GM23338 (cell line): ENCODE results near the gene RFC3. TPM values are rescaled to one million over a fixed set of nuclear protein-coding genes. Genes with fewer than 3 reads are reported as not detected.
"Not testable (repeated sequence)": the region's sequence is repeated elsewhere in the genome, so short reads cannot be mapped to it uniquely, and the experiment has no call there.

Experiments
- ATAC-seq: fragments of 200-7000 bp; cut with Tn5 transposase; 3 replicates; pipeline ENCODE4 v1.9.1; 2020
- DNase-seq: peaks from one replicate; pipeline ENCODE4 v3.0.0-alpha.2; 2015; ENCODE audit warnings: low spot score
- H2AFZ ChIP-seq: fragments of 200-600 bp; sonication (generic); 2 replicates; pipeline ENCODE4 v1.8.0; 2016; ENCODE audit warnings: antibody characterized with exemption, mild to moderate bottlenecking, moderate library complexity
- H3F3A ChIP-seq: fragments of 200-600 bp; sonication (generic); replicated peaks from 2 replicates; pipeline ENCODE4 v1.8.0; 2017; ENCODE audit warnings: antibody characterized with exemption, mixed run types, low read depth
- H3K27ac ChIP-seq: fragments of 200-600 bp; sonication (generic); 2 replicates; pipeline ENCODE4 v1.6.1; 2016; ENCODE audit warnings: low read depth
- H3K27me3 ChIP-seq: fragments of 200-600 bp; sonication (generic); 2 replicates; pipeline ENCODE4 v1.8.0; 2016; ENCODE audit warnings: mild to moderate bottlenecking, mixed run types, moderate library complexity; ENCODE audit not compliant: insufficient read depth
- H3K36me3 ChIP-seq: fragments of 200-600 bp; sonication (generic); 2 replicates; pipeline ENCODE4 v1.8.0; 2016; ENCODE audit warnings: mild to moderate bottlenecking; ENCODE audit not compliant: insufficient read depth
- H3K4me1 ChIP-seq: fragments of 200-600 bp; sonication (generic); 2 replicates; pipeline ENCODE4 v1.8.0; 2016; ENCODE audit warnings: mild to moderate bottlenecking, moderate library complexity; ENCODE audit not compliant: insufficient read depth
- H3K4me2 ChIP-seq: fragments of 200-600 bp; sonication (generic); 2 replicates; pipeline ENCODE4 v1.7.1; 2017; ENCODE audit warnings: mixed run types
- H3K4me3 ChIP-seq: fragments of 200-600 bp; sonication (generic); 2 replicates; pipeline ENCODE4 v1.6.1; 2016; ENCODE audit warnings: mixed run types
- H3K79me2 ChIP-seq: fragments of 200-600 bp; sonication (generic); replicated peaks from 2 replicates; pipeline ENCODE4 v1.8.0; 2017; ENCODE audit warnings: mild to moderate bottlenecking; ENCODE audit not compliant: insufficient read depth
- H3K9me2 ChIP-seq: fragments of 200-600 bp; sonication (generic); 2 replicates; pipeline ENCODE4 v1.8.0; 2017; ENCODE audit not compliant: insufficient read depth
- H4K20me1 ChIP-seq: fragments of 200-600 bp; sonication (generic); replicated peaks from 2 replicates; pipeline ENCODE4 v1.8.0; 2017; ENCODE audit warnings: mild to moderate bottlenecking; ENCODE audit not compliant: insufficient read depth
- H3K27ac Mint-ChIP-seq: 2 replicates; pipeline ENCODE4 v1.8.0; 2020; ENCODE audit warnings: inconsistent platforms, mild to moderate bottlenecking, moderate library complexity, mixed read lengths
- H3K27me3 Mint-ChIP-seq: 3 replicates; pipeline ENCODE4 v1.8.0; 2022; ENCODE audit warnings: low read depth, mild to moderate bottlenecking, moderate library complexity, mixed read lengths, inconsistent platforms; ENCODE audit not compliant: insufficient read depth, poor library complexity
- H3K36me3 Mint-ChIP-seq: 3 replicates; pipeline ENCODE4 v1.8.0; 2021; ENCODE audit warnings: low read depth, mild to moderate bottlenecking, inconsistent platforms, moderate library complexity, mixed read lengths
- H3K4me1 Mint-ChIP-seq: 3 replicates; pipeline ENCODE4 v1.8.0; 2020; ENCODE audit warnings: mild to moderate bottlenecking, inconsistent platforms, mixed read lengths
- H3K4me3 Mint-ChIP-seq: 3 replicates; pipeline ENCODE4 v1.8.0; 2021; ENCODE audit warnings: moderate library complexity, mild to moderate bottlenecking, inconsistent platforms, mixed read lengths
- H3K9me3 Mint-ChIP-seq: 3 replicates; pipeline ENCODE4 v1.8.0; 2020; ENCODE audit warnings: moderate library complexity, mild to moderate bottlenecking, inconsistent platforms, mixed read lengths
- CTCF ChIP-seq, 2 experiments: fragments of 200-600 bp in 1 of 2; sonication (generic) in 1 of 2; conservative IDR thresholded peaks; 2 replicates each; pipeline versions ENCODE4 v1.5.1 to v1.6.1; 2016 to 2017; ENCODE audit warnings: antibody characterized with exemption in 2 of 2, low read depth in 2 of 2, mild to moderate bottlenecking in 2 of 2, moderate library complexity in 1 of 2
- EZH2phosphoT487 ChIP-seq: fragments of 200-600 bp; sonication (generic); IDR thresholded peaks from one replicate; pipeline ENCODE4 v1.8.1; 2018; ENCODE audit warnings: antibody characterized with exemption; ENCODE audit not compliant: unreplicated experiment
- JUNB ChIP-seq: IDR thresholded peaks from one replicate; pipeline ENCODE4 v1.6.1; 2016; ENCODE audit warnings: antibody characterized with exemption; ENCODE audit not compliant: unreplicated experiment
- NANOG ChIP-seq: IDR thresholded peaks from 2 replicates; pipeline ENCODE4 v1.6.1; 2016; ENCODE audit warnings: antibody characterized with exemption, borderline replicate concordance
- POLR2AphosphoS5 ChIP-seq: IDR thresholded peaks from 2 replicates; pipeline ENCODE4 v1.6.1; 2016; ENCODE audit warnings: antibody characterized with exemption, low read depth
- STAT1 ChIP-seq: IDR thresholded peaks from one replicate; pipeline ENCODE4 v1.6.1; 2016; ENCODE audit warnings: antibody characterized with exemption; ENCODE audit not compliant: unreplicated experiment
- polyA plus RNA-seq: library from polyadenylated mRNA; unstranded; fragments of >200 nt; fragmentation: Nextera tagmentation; extraction: Ambion mirVana; gene quantifications from 2 replicates; pipeline ENCODE4 v1.2.1, GENCODE V29; 2016
- total RNA-seq: library from RNA; depleted of rRNA; stranded (reverse); fragments of >200 nt; shearing (Covaris generic); gene quantifications from 2 replicates; pipeline ENCODE4 v1.2.3, GENCODE V29; 2014

RFC3 gene
- total and polyA plus RNA-seq, 2 experiments from 2014 or later = 48.7 to 75.5 TPM

- Histone ChIP-seq H3K4me3 (no peak overlapping the region), H3K9me2 (no peaks in the 10 kb centered on the region), H3K27ac (no peak overlapping the region), H3K79me2 (no peaks in the 10 kb centered on the region), H3K36me3 (no peaks in the 10 kb centered on the region), H2AFZ (0 out of 2 replicates have a peak overlapping the region, but pooled peaks have one; percentile 30), H3F3A (no peaks in the 10 kb centered on the region), H3K27me3 (no peaks in the 10 kb centered on the region), H4K20me1 (no peaks in the 10 kb centered on the region), H3K4me1 (no peaks in the 10 kb centered on the region; the same call in 1 of the 2 replicates), H3K4me2 (no peak overlapping the region)
- Mint-ChIP-seq H3K27ac (no peak overlapping the region), H3K4me1 (peaks cover 12% of the 10 kb centered on the region), H3K4me3 (no peak overlapping the region), H3K27me3 (no peaks in the 10 kb centered on the region), H3K9me3 (no peaks in the 10 kb centered on the region), H3K36me3 (no peaks in the 10 kb centered on the region)
- TF ChIP-seq EZH2phosphoT487 (no peak), POLR2AphosphoS5 (no peak), NANOG (no peak), STAT1 (no peak), JUNB (no peak)
- ATAC-seq (peak; percentile 57; the same call in 1 of the 3 replicates), DNase-seq (peak; percentile 25)
Measured at GRCh38 chr13:33775339-33776108, 42.4 kb upstream of the RFC3 start.

- H3K36me3 Mint-ChIP-seq = no peaks in the 10 kb centered on the region
- no peaks in the 10 kb centered on the region for H3K9me2 ChIP-seq
- H3K9me3 Mint-ChIP-seq = no peaks in the 10 kb centered on the region; the same call in 2 of the 3 replicates
- H3K27me3 Mint-ChIP-seq = no peaks in the 10 kb centered on the region
- no peak overlapping the region for H3K4me3 Mint-ChIP-seq
- peaks cover 12% of the 10 kb centered on the region for H3K4me1 Mint-ChIP-seq
- H3K4me3 ChIP-seq = no peak overlapping the region
- no peaks in the 10 kb centered on the region; the same call in 1 of the 2 replicates for H3K4me1 ChIP-seq
- no peak overlapping the region for H3K27ac ChIP-seq
- H3K27ac Mint-ChIP-seq = no peak overlapping the region
- DNase-seq = no peak
- H3K79me2 ChIP-seq = no peaks in the 10 kb centered on the region
- no peaks in the 10 kb centered on the region for H3K36me3 ChIP-seq
- H3K4me2 ChIP-seq = no peak overlapping the region
- no peak overlapping the region for H2AFZ ChIP-seq
- no peaks in the 10 kb centered on the region for H3F3A ChIP-seq
- H3K27me3 ChIP-seq = no peaks in the 10 kb centered on the region
- H4K20me1 ChIP-seq = no peaks in the 10 kb centered on the region
- TF ChIP-seq CTCF (conservative IDR thresholded peaks at IDR 0.05; ENCODE audit: low read depth in 2 of 2) (no peak), NANOG (no peak), POLR2AphosphoS5 (no peak), JUNB (no peak), EZH2phosphoT487 (no peak)
- no peak for ATAC-seq
Measured at GRCh38 chr13:33776239-33776881, 41.6 kb upstream of the RFC3 start.

GRCh38 chr13:33782631-33783030 is 35.3 kb upstream of the RFC3 start:
- no peak overlapping the region for H2AFZ ChIP-seq
- Mint-ChIP-seq H3K36me3 (peaks cover 7% of the 10 kb centered on the region; the same call in 2 of the 3 replicates), H3K27me3 (peaks cover 5% of the 10 kb centered on the region), H3K4me3 (no peak overlapping the region), H3K4me1 (no peaks in the 10 kb centered on the region), H3K27ac (no peak overlapping the region), H3K9me3 (peaks cover 4% of the 10 kb centered on the region; the same call in 2 of the 3 replicates)
- H3K27me3 ChIP-seq = no peaks in the 10 kb centered on the region
- no peaks in the 10 kb centered on the region for H3K79me2 ChIP-seq
- no peak overlapping the region for H3K4me3 ChIP-seq
- no peaks in the 10 kb centered on the region for H3K36me3 ChIP-seq
- DNase-seq (no peak), ATAC-seq (no peak)
- no peak for TF ChIP-seq NANOG
- H3K4me1 ChIP-seq = no peaks in the 10 kb centered on the region
- no peaks in the 10 kb centered on the region for H3F3A ChIP-seq
- H3K27ac ChIP-seq = no peak overlapping the region
- H3K9me2 ChIP-seq = peaks cover 7% of the 10 kb centered on the region; the same call in 1 of the 2 replicates
- no peak overlapping the region for H3K4me2 ChIP-seq
- H4K20me1 ChIP-seq = no peaks in the 10 kb centered on the region

- H3K9me3 Mint-ChIP-seq, ATAC-seq, H3F3A ChIP-seq, H3K4me1 Mint-ChIP-seq, H3K4me2 ChIP-seq, H3K27me3 Mint-ChIP-seq, H4K20me1 ChIP-seq, H2AFZ ChIP-seq, H3K27ac Mint-ChIP-seq, H3K27ac ChIP-seq, H3K27me3 ChIP-seq, H3K4me3 Mint-ChIP-seq, H3K4me1 ChIP-seq, H3K4me3 ChIP-seq, H3K9me2 ChIP-seq, H3K79me2 ChIP-seq, H3K36me3 Mint-ChIP-seq, H3K36me3 ChIP-seq, DNase-seq: not testable (repeated sequence)
Measured at GRCh38 chr13:33783212-33783611, 34.7 kb upstream of the RFC3 start.
